A673 (cell line): ENCODE measurements around the gene FGD4. TPM values are rescaled to one million over a fixed set of nuclear protein-coding genes. Genes with fewer than 3 reads are reported as not detected.

Source experiments
- BruUV-seq: library from RNA; stranded (reverse); fragments of 400-500 nt; replicated peaks from 2 replicates; lab custom pipeline; 2021; lab: Mats Ljungman, UMichigan
- CTCF ChIA-PET: fragments of 300-600 bp; sonication (Branson Sonifier 250); formaldehyde crosslinking; loops from one replicate; lab custom pipeline; 2022; ENCODE audit warnings: antibody characterized with exemption; lab: Charles Lee
- POLR2A ChIA-PET: fragments of 300-600 bp; sonication (Branson Sonifier 250); formaldehyde crosslinking; loops from one replicate; lab custom pipeline; 2022; ENCODE audit warnings: antibody characterized with exemption; ENCODE audit not compliant: low non-redundant PET; lab: Charles Lee
- DNase-seq: peaks from one replicate; pipeline ENCODE4 v3.0.0-alpha.2; 2015; ENCODE audit warnings: low spot score
- H3K27ac ChIP-seq: fragments of 200-600 bp; sonication (generic); 2 replicates; pipeline ENCODE4 v1.5.1; 2016; ENCODE audit warnings: mixed run types, low read depth, mild to moderate bottlenecking, mixed read lengths, antibody characterized with exemption, low read length; ENCODE audit not compliant: poor library complexity, severe bottlenecking
- H3K27me3 ChIP-seq: fragments of 200-600 bp; sonication (generic); replicated peaks from 2 replicates; pipeline ENCODE4 v1.6.1; 2017; ENCODE audit warnings: mixed run types, low read depth, mild to moderate bottlenecking, mixed read lengths, antibody characterized with exemption, low read length; ENCODE audit not compliant: insufficient read depth, poor library complexity
- H3K36me3 ChIP-seq: fragments of 200-600 bp; sonication (generic); 2 replicates; pipeline ENCODE4 v1.6.1; 2016; ENCODE audit warnings: mixed run types, mild to moderate bottlenecking, mixed read lengths, antibody characterized with exemption, low read length; ENCODE audit not compliant: insufficient read depth, poor library complexity, severe bottlenecking
- H3K4me1 ChIP-seq: fragments of 200-600 bp; sonication (generic); 2 replicates; pipeline ENCODE4 v1.6.1; 2017; ENCODE audit warnings: mixed run types, mild to moderate bottlenecking, mixed read lengths, antibody characterized with exemption, low read length; ENCODE audit not compliant: insufficient read depth, poor library complexity, severe bottlenecking
- H3K4me3 ChIP-seq: fragments of 200-600 bp; sonication (generic); 2 replicates; pipeline ENCODE4 v1.5.1; 2016; ENCODE audit warnings: low read depth, mixed run types, mild to moderate bottlenecking, mixed read lengths, low read length; ENCODE audit not compliant: poor library complexity, severe bottlenecking
- H3K9me3 ChIP-seq: fragments of 200-600 bp; sonication (generic); 2 replicates; pipeline ENCODE4 v1.6.1; 2016; ENCODE audit warnings: mixed run types, low read depth, mild to moderate bottlenecking, mixed read lengths, antibody characterized with exemption, low read length; ENCODE audit not compliant: poor library complexity, severe bottlenecking
- CTCF ChIP-seq: fragments of 300-800, 200-600 bp; sonication (generic); conservative IDR thresholded peaks from 2 replicates; pipeline ENCODE4 v1.5.1; 2017; ENCODE audit warnings: low read depth, mild to moderate bottlenecking, antibody characterized with exemption, low read length, moderate library complexity, mixed read lengths
- EZH2 ChIP-seq: fragments of 200-600 bp; sonication (generic); IDR thresholded peaks from 2 replicates; pipeline ENCODE4 v1.6.1; 2017; ENCODE audit warnings: borderline replicate concordance, low read depth, mild to moderate bottlenecking, mixed read lengths, antibody characterized with exemption, low read length; ENCODE audit not compliant: poor library complexity, severe bottlenecking
- intact Hi-C: fragments of 100-400 bp; cut with micrococcal nuclease; formaldehyde crosslinking; loops from one replicate; pipeline ENCODE4 v1.10.0; 2022; ENCODE audit not compliant: unreplicated experiment
- total RNA-seq: library from RNA; stranded (reverse); gene quantifications from 2 replicates; pipeline ENCODE4 v1.2.3, GENCODE V29; 2021

FGD4 gene
- total RNA-seq, 1 experiment from 2014 or later = 21.5 TPM

DNA sequence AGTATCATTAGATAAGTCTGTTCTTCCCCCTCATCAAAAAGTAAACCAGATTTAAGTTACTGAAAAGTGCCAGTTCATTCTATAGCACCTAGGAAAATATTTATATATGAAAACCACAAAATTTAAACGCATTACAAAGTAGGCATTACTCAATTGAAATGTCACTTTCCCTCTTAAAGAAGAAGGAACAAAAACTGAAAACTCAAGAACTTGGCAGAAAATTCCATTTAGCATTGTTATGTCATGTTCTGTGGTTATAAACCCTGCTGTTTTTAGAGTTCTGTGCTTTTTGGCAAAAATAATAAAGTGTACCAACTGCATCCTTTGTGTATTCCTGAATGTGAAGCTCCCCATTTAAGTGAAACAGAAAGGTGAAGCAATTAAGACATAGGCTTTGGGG lies 3.6 kb downstream of the FGD4 start:
- DNase-seq = no peak
- intact Hi-C loops = no loop called here
- no TSS peak for BruUV-seq

GRCh38 chr12:32407795-32408194 lies 8.4 kb downstream of the FGD4 start:
- intact Hi-C loops = no loop called here
- Histone ChIP-seq H3K4me1 (no peaks in the 10 kb centered on the region), H3K27ac (no peak overlapping the region), H3K36me3 (no peaks in the 10 kb centered on the region), H3K9me3 (no peaks in the 10 kb centered on the region), H3K4me3 (no peak overlapping the region), H3K27me3 (no peaks in the 10 kb centered on the region)
- no peak for DNase-seq
- ChIA-PET POLR2A (no interaction called here), CTCF (no interaction called here)
- no TSS peak for BruUV-seq
- no peak for TF ChIP-seq CTCF
- TF ChIP-seq EZH2 = no peak

More for the DNA sequence above, 3.6 kb downstream of the FGD4 start:
- POLR2A ChIA-PET = no interaction called here
- CTCF ChIA-PET = no interaction called here
- H3K27me3 ChIP-seq = peaks cover 9% of the 10 kb centered on the region
- H3K27ac ChIP-seq = no peak overlapping the region
- no peak overlapping the region for H3K4me3 ChIP-seq
- no peaks in the 10 kb centered on the region for H3K9me3 ChIP-seq
- no peaks in the 10 kb centered on the region for H3K36me3 ChIP-seq
- no peak for TF ChIP-seq CTCF
- no peaks in the 10 kb centered on the region for H3K4me1 ChIP-seq

GRCh38 chr12:32413412-32413811 lies 14.1 kb downstream of the FGD4 start:
- CTCF ChIA-PET = interaction anchor here (0.5 kb wide), 1 partner anchor 760 kb away, joined by 3 read pairs; no protein-coding TSS in a partner anchor
- Histone ChIP-seq H3K27ac (no peak overlapping the region), H3K9me3 (no peaks in the 10 kb centered on the region), H3K36me3 (no peaks in the 10 kb centered on the region), H3K4me1 (no peaks in the 10 kb centered on the region), H3K27me3 (no peaks in the 10 kb centered on the region), H3K4me3 (no peak overlapping the region)
- intact Hi-C loops = no loop called here
- DNase-seq = no peak
- TF ChIP-seq CTCF (no peak), EZH2 (no peak)
- BruUV-seq = no TSS peak
- POLR2A ChIA-PET = no interaction called here
